Mesendoderm (in vitro differentiated cells): ENCODE measurements around the gene STARD8.

Source experiments
- DNase-seq: peaks from one replicate; pipeline ENCODE4 v3.0.0; 2013
- H2AK5ac ChIP-seq: 2 replicates; pipeline ENCODE4 v1.6.1; 2013; ENCODE audit warnings: low read length, inconsistent platforms
- H2BK120ac ChIP-seq: 2 replicates; pipeline ENCODE4 v1.6.1; 2013; ENCODE audit warnings: low read depth, mild to moderate bottlenecking, low read length, moderate library complexity, mixed read lengths
- H2BK15ac ChIP-seq: replicated peaks from 2 replicates; pipeline ENCODE4 v1.6.1; 2013; ENCODE audit warnings: low read depth, mild to moderate bottlenecking, moderate library complexity
- H2BK5ac ChIP-seq: 2 replicates; pipeline ENCODE4 v1.6.1; 2013; ENCODE audit warnings: low read length, inconsistent platforms
- H3K18ac ChIP-seq: 2 replicates; pipeline ENCODE4 v1.6.1; 2013; ENCODE audit warnings: mild to moderate bottlenecking, low read length, mixed read lengths
- H3K23ac ChIP-seq: one replicate; pipeline ENCODE4 v1.6.1; 2013; ENCODE audit warnings: low read length
- H3K27ac ChIP-seq: 2 replicates; pipeline ENCODE4 v1.5.1; 2013; ENCODE audit warnings: low read depth, mild to moderate bottlenecking, inconsistent platforms, low read length, moderate library complexity
- H3K27me3 ChIP-seq: 2 replicates; pipeline ENCODE4 v1.6.1; 2013; ENCODE audit warnings: low read length, control low read depth, mild to moderate bottlenecking, inconsistent platforms; ENCODE audit not compliant: insufficient read depth, poor library complexity
- H3K36me3 ChIP-seq: 2 replicates; pipeline ENCODE4 v1.6.1; 2013; ENCODE audit warnings: low read length, inconsistent platforms; ENCODE audit not compliant: control insufficient read depth, insufficient read depth
- H3K4ac ChIP-seq: one replicate; pipeline ENCODE4 v1.6.1; 2013; ENCODE audit warnings: low read depth, mild to moderate bottlenecking, low read length, moderate library complexity
- H3K4me1 ChIP-seq: 2 replicates; pipeline ENCODE4 v1.6.1; 2013; ENCODE audit warnings: low read depth, low read length, inconsistent platforms; ENCODE audit not compliant: control insufficient read depth
- H3K4me2 ChIP-seq: 2 replicates; pipeline ENCODE4 v1.6.1; 2013; ENCODE audit warnings: low read length
- H3K4me3 ChIP-seq: 2 replicates; pipeline ENCODE4 v1.5.1; 2013; ENCODE audit warnings: mild to moderate bottlenecking, low read length
- H3K56ac ChIP-seq: one replicate; pipeline ENCODE4 v1.6.1; 2013; ENCODE audit warnings: low read length
- H3K79me1 ChIP-seq: 2 replicates; pipeline ENCODE4 v1.6.1; 2013; ENCODE audit warnings: low read length, inconsistent platforms
- H3K79me2 ChIP-seq: 2 replicates; pipeline ENCODE4 v1.6.1; 2013; ENCODE audit warnings: mild to moderate bottlenecking, low read length; ENCODE audit not compliant: control insufficient read depth, insufficient read depth
- H3K9ac ChIP-seq: 2 replicates; pipeline ENCODE4 v1.6.1; 2013; ENCODE audit warnings: low read length, inconsistent platforms
- H4K5ac ChIP-seq: one replicate; pipeline ENCODE4 v1.6.1; 2013; ENCODE audit warnings: low read length
- H4K8ac ChIP-seq: one replicate; pipeline ENCODE4 v1.6.1; 2013; ENCODE audit warnings: low read depth, mild to moderate bottlenecking, control low read depth, low read length, moderate library complexity
- WGBS: extraction: QIAGEN DNeasy Blood & Tissue Kit; methylation state at CpG from one replicate; pipeline ENCODE4 v1.1.7; 2013; ENCODE audit warnings: low lambda C conversion rate, missing lambda C conversion rate; ENCODE audit not compliant: insufficient coverage; ENCODE audit errors: extremely low coverage; 5-methylcytosine and 5-hydroxymethylcytosine counted together

Gene STARD8

GRCh38 chrX:68751372-68751771 lies 103.9 kb downstream of the STARD8 start:
- H3K4ac ChIP-seq = no peak overlapping the region
- H3K23ac ChIP-seq = no peak overlapping the region
- no peaks in the 10 kb centered on the region for H3K79me1 ChIP-seq
- no peak overlapping the region for H4K8ac ChIP-seq
- no peak overlapping the region for H2BK120ac ChIP-seq
- no peak overlapping the region for H3K9ac ChIP-seq
- H3K4me1 ChIP-seq = no peaks in the 10 kb centered on the region
- H2BK15ac ChIP-seq = no peak overlapping the region
- no peaks in the 10 kb centered on the region for H3K79me2 ChIP-seq
- no peaks in the 10 kb centered on the region for H3K36me3 ChIP-seq
- no peak overlapping the region for H3K56ac ChIP-seq
- no peak overlapping the region for H3K4me3 ChIP-seq
- no peak overlapping the region for H3K27ac ChIP-seq
- no peak overlapping the region for H4K5ac ChIP-seq
- H3K18ac ChIP-seq = no peak overlapping the region
- H3K27me3 ChIP-seq = no peaks in the 10 kb centered on the region
- no peak overlapping the region for H3K4me2 ChIP-seq
- WGBS = no CpG with 5 or more reads among the region's 2 CpGs
- H2AK5ac ChIP-seq = no peak overlapping the region
- no peak for DNase-seq
- H2BK5ac ChIP-seq = no peak overlapping the region

- H3K27me3 ChIP-seq = no peaks in the 10 kb centered on the region
- H2AK5ac ChIP-seq = no peak overlapping the region
- H3K23ac ChIP-seq = no peak overlapping the region
- no peak overlapping the region for H4K5ac ChIP-seq
- H3K4me1 ChIP-seq = no peaks in the 10 kb centered on the region
- H4K8ac ChIP-seq = no peak overlapping the region
- no peak for DNase-seq
- no peak overlapping the region for H3K9ac ChIP-seq
- H3K4me2 ChIP-seq = no peak overlapping the region
- H3K18ac ChIP-seq = no peak overlapping the region
- H2BK5ac ChIP-seq = no peak overlapping the region
- H3K4ac ChIP-seq = no peak overlapping the region
- no peak overlapping the region for H3K4me3 ChIP-seq
- no peak overlapping the region for H2BK120ac ChIP-seq
- no CpG with 5 or more reads among the region's 2 CpGs for WGBS
- H2BK15ac ChIP-seq = no peak overlapping the region
- no peaks in the 10 kb centered on the region for H3K79me2 ChIP-seq
- no peaks in the 10 kb centered on the region for H3K36me3 ChIP-seq
- H3K79me1 ChIP-seq = no peaks in the 10 kb centered on the region
- H3K27ac ChIP-seq = no peak overlapping the region
- no peak overlapping the region for H3K56ac ChIP-seq
These were observed 105.8 kb downstream of the STARD8 start for GRCh38 chrX:68753218-68753617.

- Histone ChIP-seq H3K27ac (no peak overlapping the region), H3K79me2 (no peaks in the 10 kb centered on the region), H3K79me1 (no peaks in the 10 kb centered on the region), H3K27me3 (no peaks in the 10 kb centered on the region), H3K36me3 (no peaks in the 10 kb centered on the region), H3K9ac (no peak overlapping the region), H3K4me1 (no peaks in the 10 kb centered on the region), H4K8ac (no peak overlapping the region), H4K5ac (no peak overlapping the region), H3K4me2 (no peak overlapping the region), H2BK120ac (no peak overlapping the region), H2AK5ac (no peak overlapping the region), H2BK5ac (no peak overlapping the region), H2BK15ac (no peak overlapping the region), H3K56ac (no peak overlapping the region), H3K23ac (no peak overlapping the region), H3K18ac (no peak overlapping the region), H3K4me3 (no peak overlapping the region), H3K4ac (no peak overlapping the region)
- WGBS = no CpG with 5 or more reads among the region's 7 CpGs
- DNase-seq = no peak
These were observed 106.9 kb downstream of the STARD8 start for GRCh38 chrX:68754406-68754805.

GRCh38 chrX:68755616-68756125 lies 108.2 kb downstream of the STARD8 start:
- H2BK5ac ChIP-seq = no peak overlapping the region
- no peaks in the 10 kb centered on the region for H3K4me1 ChIP-seq
- H3K27me3 ChIP-seq = no peaks in the 10 kb centered on the region
- no peaks in the 10 kb centered on the region for H3K79me1 ChIP-seq
- H3K79me2 ChIP-seq = no peaks in the 10 kb centered on the region
- no peak overlapping the region for H3K4me2 ChIP-seq
- no peak overlapping the region for H2AK5ac ChIP-seq
- H2BK15ac ChIP-seq = no peak overlapping the region
- H4K5ac ChIP-seq = no peak overlapping the region
- no peak overlapping the region for H3K4me3 ChIP-seq
- no peak overlapping the region for H3K9ac ChIP-seq
- H3K36me3 ChIP-seq = no peaks in the 10 kb centered on the region
- H3K56ac ChIP-seq = no peak overlapping the region
- no CpG with 5 or more reads among the region's 3 CpGs for WGBS
- H2BK120ac ChIP-seq = no peak overlapping the region
- no peak for DNase-seq
- no peak overlapping the region for H4K8ac ChIP-seq
- no peak overlapping the region for H3K18ac ChIP-seq
- no peak overlapping the region for H3K27ac ChIP-seq
- no peak overlapping the region for H3K23ac ChIP-seq
- no peak overlapping the region for H3K4ac ChIP-seq

- Histone ChIP-seq H3K9ac (no peak overlapping the region), H3K4me2 (no peak overlapping the region), H3K79me2 (no peaks in the 10 kb centered on the region), H4K8ac (no peak overlapping the region), H3K36me3 (no peaks in the 10 kb centered on the region), H3K27ac (no peak overlapping the region), H2AK5ac (no peak overlapping the region), H3K23ac (no peak overlapping the region), H3K56ac (no peak overlapping the region), H3K18ac (no peak overlapping the region), H4K5ac (no peak overlapping the region), H3K27me3 (no peaks in the 10 kb centered on the region), H3K4me1 (no peaks in the 10 kb centered on the region), H3K4me3 (no peak overlapping the region), H2BK120ac (no peak overlapping the region), H3K79me1 (no peaks in the 10 kb centered on the region), H3K4ac (no peak overlapping the region), H2BK5ac (no peak overlapping the region), H2BK15ac (no peak overlapping the region)
- no peak for DNase-seq
- no CpG with 5 or more reads among the region's 4 CpGs for WGBS
These were observed 109.9 kb downstream of the STARD8 start for GRCh38 chrX:68757331-68757730.

GRCh38 chrX:68757731-68758130 lies 110.3 kb downstream of the STARD8 start:
- no peaks in the 10 kb centered on the region for H3K36me3 ChIP-seq
- no peak overlapping the region for H3K23ac ChIP-seq
- no peak for DNase-seq
- no peak overlapping the region for H2AK5ac ChIP-seq
- no peak overlapping the region for H2BK15ac ChIP-seq
- no peaks in the 10 kb centered on the region for H3K27me3 ChIP-seq
- no peak overlapping the region for H4K5ac ChIP-seq
- H3K4me1 ChIP-seq = no peaks in the 10 kb centered on the region
- no peak overlapping the region for H2BK5ac ChIP-seq
- H3K27ac ChIP-seq = no peak overlapping the region
- no CpG with 5 or more reads among the region's 2 CpGs for WGBS
- H3K4ac ChIP-seq = no peak overlapping the region
- no peak overlapping the region for H3K56ac ChIP-seq
- no peak overlapping the region for H3K4me3 ChIP-seq
- no peaks in the 10 kb centered on the region for H3K79me2 ChIP-seq
- H3K79me1 ChIP-seq = no peaks in the 10 kb centered on the region
- H2BK120ac ChIP-seq = no peak overlapping the region
- no peak overlapping the region for H4K8ac ChIP-seq
- H3K4me2 ChIP-seq = no peak overlapping the region
- H3K18ac ChIP-seq = no peak overlapping the region
- H3K9ac ChIP-seq = no peak overlapping the region
